HEK293T (cell line): Measurements from ENCODE around the gene C2CD2.
A peak's percentile ranks its signal among the peaks of the same experiment; 100 is the strongest.

Experiments
- CTCF ChIA-PET: fragments of 350-600 bp; formaldehyde crosslinking; extraction: SDS; loops from one replicate; lab custom pipeline; 2021; ENCODE audit warnings: antibody characterized with exemption, inconsistent platforms; lab: Yijun Ruan, JAX
- POLR2A ChIA-PET: fragments of 350-600 bp; formaldehyde crosslinking; extraction: SDS; loops from one replicate; lab custom pipeline; 2020; ENCODE audit warnings: antibody characterized with exemption, inconsistent platforms; lab: Yijun Ruan, JAX
- DNase-seq: peaks from one replicate; pipeline ENCODE4 v3.0.0; 2012; ENCODE audit warnings: mixed read lengths; ENCODE audit errors: extremely low spot score
- ARNT ChIP-seq: fragments of 450-650 bp; IDR thresholded peaks from 2 replicates; pipeline ENCODE4 v1.6.1; 2017; ENCODE audit warnings: mild to moderate bottlenecking
- BHLHE40 ChIP-seq: fragments of 450-650 bp; IDR thresholded peaks from 2 replicates; pipeline ENCODE4 v1.6.1; 2016; ENCODE audit warnings: mild to moderate bottlenecking, moderate library complexity, borderline replicate concordance
- CTBP1 ChIP-seq: fragments of 450-650 bp; IDR thresholded peaks from 2 replicates; pipeline ENCODE4 v1.6.1; 2016; ENCODE audit warnings: borderline replicate concordance
- ELF4 ChIP-seq: fragments of 450-650 bp; IDR thresholded peaks from 2 replicates; pipeline ENCODE4 v1.6.1; 2017; ENCODE audit warnings: antibody characterized with exemption
- FOXA1 ChIP-seq: fragments of 450-650 bp; IDR thresholded peaks from 2 replicates; pipeline ENCODE4 v1.6.1; 2016; ENCODE audit warnings: mild to moderate bottlenecking
- FOXK2 ChIP-seq: fragments of 450-650 bp; IDR thresholded peaks from 2 replicates; pipeline ENCODE4 v1.6.1; 2016; ENCODE audit warnings: mild to moderate bottlenecking
- FOXM1 ChIP-seq: fragments of 450-650 bp; IDR thresholded peaks from 2 replicates; pipeline ENCODE4 v1.6.1; 2017; ENCODE audit warnings: mild to moderate bottlenecking, borderline replicate concordance
- HDGF ChIP-seq: fragments of 450-650 bp; IDR thresholded peaks from 2 replicates; pipeline ENCODE4 v1.6.1; 2017; ENCODE audit warnings: antibody characterized with exemption, borderline replicate concordance
- L3MBTL2 ChIP-seq: fragments of 450-650 bp; conservative IDR thresholded peaks from 2 replicates; pipeline ENCODE4 v1.6.1; 2016; ENCODE audit warnings: mild to moderate bottlenecking
- LEF1 ChIP-seq: fragments of 450-650 bp; IDR thresholded peaks from 2 replicates; pipeline ENCODE4 v1.6.1; 2017; ENCODE audit warnings: mild to moderate bottlenecking, borderline replicate concordance
- NFRKB ChIP-seq: fragments of 450-650 bp; IDR thresholded peaks from 2 replicates; pipeline ENCODE4 v1.6.1; 2016; ENCODE audit warnings: mild to moderate bottlenecking, moderate library complexity
- PKNOX1 ChIP-seq: fragments of 450-650 bp; IDR thresholded peaks from 2 replicates; pipeline ENCODE4 v1.6.1; 2016
- SP1 ChIP-seq: fragments of 450-650 bp; IDR thresholded peaks from 2 replicates; pipeline ENCODE4 v1.6.1; 2017
- SUZ12 ChIP-seq: fragments of 450-650 bp; IDR thresholded peaks from 2 replicates; pipeline ENCODE4 v1.6.1; 2016; ENCODE audit warnings: mild to moderate bottlenecking
- TARDBP ChIP-seq: fragments of 450-650 bp; IDR thresholded peaks from 2 replicates; pipeline ENCODE4 v1.6.1; 2016
- ZNF384 ChIP-seq: fragments of 450-650 bp; IDR thresholded peaks from 2 replicates; pipeline ENCODE4 v1.6.1; 2016

Gene C2CD2

DNA sequence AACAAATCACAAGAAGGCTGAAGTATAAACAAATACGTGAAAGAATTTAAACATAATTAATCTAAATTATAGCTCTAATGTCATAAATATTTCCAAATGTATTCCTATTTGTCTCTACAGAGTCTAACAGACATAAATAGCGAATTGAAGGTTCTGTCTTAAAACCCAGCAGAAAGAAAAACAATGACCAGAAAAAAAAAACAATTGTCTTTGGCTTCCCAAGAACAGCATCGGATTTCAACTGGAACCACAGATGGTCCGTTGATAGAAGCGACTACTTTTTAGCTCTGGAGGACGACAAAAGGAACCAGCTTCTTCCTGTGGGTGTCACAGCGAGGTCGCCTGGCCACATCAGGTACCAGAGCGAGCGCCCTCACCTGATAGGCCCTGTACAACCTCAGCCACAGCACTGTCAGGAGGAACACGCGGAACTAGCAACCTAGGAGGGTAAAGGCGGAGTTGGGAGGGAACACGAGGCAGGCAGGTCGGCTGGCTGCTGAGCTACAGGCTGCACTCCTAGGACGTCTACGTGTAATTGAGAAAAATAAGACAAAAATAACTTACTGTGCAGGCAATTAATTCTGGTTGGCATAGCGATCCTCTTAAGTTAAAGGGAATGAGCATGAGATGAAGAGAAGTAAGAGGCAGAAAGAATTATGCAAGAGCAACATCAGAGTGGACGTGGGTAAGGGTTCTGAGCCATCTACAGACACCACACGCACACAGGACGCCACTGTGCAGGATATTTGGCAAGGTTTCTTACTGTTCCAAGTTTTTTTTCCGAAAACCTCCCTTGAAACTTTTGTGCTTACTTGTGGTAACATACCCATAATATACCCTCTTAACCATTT lies 58.0 kb downstream of the C2CD2 start:
- ChIA-PET POLR2A (no interaction called here), CTCF (no interaction called here)
- TF ChIP-seq LEF1 (no peak), NFRKB (no peak), ZNF384 (no peak), L3MBTL2 (peak; percentile 72), PKNOX1 (no peak), FOXA1 (no peak), TARDBP (no peak)
- no peak for DNase-seq

- ChIA-PET POLR2A (no interaction called here), CTCF (no interaction called here)
- no peak for DNase-seq
- TF ChIP-seq HDGF (no peak), BHLHE40 (no peak), NFRKB (no peak), CTBP1 (no peak), FOXK2 (no peak), ZNF384 (no peak), ELF4 (no peak), FOXM1 (no peak), FOXA1 (no peak)
Observed at GRCh38 chr21:41894922-41895557, 58.8 kb downstream of the C2CD2 start.

- POLR2A ChIA-PET: no interaction called here
- no peak for DNase-seq
- CTCF ChIA-PET: no interaction called here
- TF ChIP-seq CTBP1: no peak
- no peak for TF ChIP-seq PKNOX1
- TF ChIP-seq FOXM1: no peak
- TF ChIP-seq L3MBTL2: no peak
- TF ChIP-seq ELF4: no peak
- no peak for TF ChIP-seq SUZ12
- TF ChIP-seq FOXK2: no peak
- TF ChIP-seq FOXA1: no peak
- no peak for TF ChIP-seq ZNF384
Observed at GRCh38 chr21:41894511-41894910, 59.3 kb downstream of the C2CD2 start.

GRCh38 chr21:41892726-41893125 lies 61.1 kb downstream of the C2CD2 start:
- TF ChIP-seq BHLHE40 (no peak), CTBP1 (no peak), SP1 (no peak), ARNT (no peak), PKNOX1 (no peak), FOXM1 (no peak), SUZ12 (no peak), TARDBP (no peak), LEF1 (no peak), NFRKB (no peak), FOXA1 (no peak), L3MBTL2 (no peak), HDGF (no peak), ZNF384 (no peak), FOXK2 (no peak), ELF4 (no peak)
- no peak for DNase-seq
- ChIA-PET CTCF (no interaction called here), POLR2A (no interaction called here)

DNA sequence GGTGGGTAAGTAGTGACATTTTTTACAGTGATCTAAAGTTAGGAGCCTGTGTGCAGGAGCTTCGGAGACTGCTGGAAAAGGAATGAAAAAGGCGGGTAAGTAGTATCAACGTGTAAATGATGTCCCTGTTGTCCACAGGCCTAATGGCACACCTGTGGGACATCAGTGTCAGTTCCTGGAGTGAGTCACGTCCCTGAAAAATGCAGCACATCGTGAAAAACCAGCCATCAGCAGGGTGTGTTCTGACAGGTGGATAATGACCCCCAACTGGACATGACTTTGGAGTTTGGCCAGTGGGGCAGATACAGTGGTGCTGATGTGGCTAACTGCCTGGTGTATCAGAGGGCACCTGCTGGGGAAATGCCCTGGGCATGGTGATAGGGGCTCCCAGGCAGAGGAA lies 62.7 kb downstream of the C2CD2 start:
- TF ChIP-seq HDGF: no peak
- TF ChIP-seq ELF4: no peak
- no peak for TF ChIP-seq CTBP1
- no peak for TF ChIP-seq NFRKB
- TF ChIP-seq PKNOX1: no peak
- TF ChIP-seq TARDBP: no peak
- no peak for TF ChIP-seq ARNT
- TF ChIP-seq BHLHE40: no peak
- no peak for TF ChIP-seq L3MBTL2
- no peak for TF ChIP-seq FOXK2
- no peak for TF ChIP-seq FOXA1
- TF ChIP-seq SUZ12: no peak
- TF ChIP-seq LEF1: no peak
- ChIA-PET CTCF (no interaction called here), POLR2A (no interaction called here)
- DNase-seq: no peak

- no peak for DNase-seq
- CTCF ChIA-PET: no interaction called here
- POLR2A ChIA-PET: no interaction called here
- no peak for TF ChIP-seq NFRKB
Observed at GRCh38 chr21:41890355-41890754, 63.5 kb downstream of the C2CD2 start.
